GM23248 (cell line): ENCODE data around the gene PRLHR.

Experiments
- EZH2 ChIP-seq: fragments of 200-600 bp; sonication (generic); IDR thresholded peaks from 2 replicates; pipeline ENCODE4 v1.6.1; 2018; ENCODE audit warnings: antibody characterized with exemption, mild to moderate bottlenecking; ENCODE audit not compliant: insufficient read depth, poor library complexity, severe bottlenecking
- EZH2phosphoT487 ChIP-seq: fragments of 200-600 bp; sonication (generic); IDR thresholded peaks from 2 replicates; pipeline ENCODE4 v1.6.1; 2018; ENCODE audit warnings: antibody characterized with exemption, moderate library complexity, mild to moderate bottlenecking, low read depth; ENCODE audit not compliant: insufficient read depth

- no peak for TF ChIP-seq EZH2phosphoT487
- no peak for TF ChIP-seq EZH2
These were observed 1.1 kb upstream of the PRLHR start for GRCh38 chr10:118596426-118597124.
